GM12892 (cell line): Measurements from ENCODE around the gene CAPZB.

ENCODE experiments used
- DNase-seq: peaks from one replicate; pipeline ENCODE4 v3.0.0; 2011; ENCODE audit not compliant: insufficient read length
- FAIRE-seq: peaks from 2 replicates; lab custom pipeline; 2011; peaks lifted over from hg19 to GRCh38; lab: Jason Lieb, UNC
- POLR2A ChIP-seq: IDR thresholded peaks from 2 replicates; pipeline ENCODE4 v1.6.1; 2011; ENCODE audit warnings: low read depth, low read length, control low read depth
- POLR2AphosphoS5 ChIP-seq: IDR thresholded peaks from 2 replicates; pipeline ENCODE4 v1.6.1; 2011; ENCODE audit warnings: low read depth, low read length, control low read depth
- TAF1 ChIP-seq: IDR thresholded peaks from 2 replicates; pipeline ENCODE4 v1.6.1; 2011; ENCODE audit warnings: low read depth, mild to moderate bottlenecking, control low read depth, low read length, borderline replicate concordance

Gene CAPZB

DNA sequence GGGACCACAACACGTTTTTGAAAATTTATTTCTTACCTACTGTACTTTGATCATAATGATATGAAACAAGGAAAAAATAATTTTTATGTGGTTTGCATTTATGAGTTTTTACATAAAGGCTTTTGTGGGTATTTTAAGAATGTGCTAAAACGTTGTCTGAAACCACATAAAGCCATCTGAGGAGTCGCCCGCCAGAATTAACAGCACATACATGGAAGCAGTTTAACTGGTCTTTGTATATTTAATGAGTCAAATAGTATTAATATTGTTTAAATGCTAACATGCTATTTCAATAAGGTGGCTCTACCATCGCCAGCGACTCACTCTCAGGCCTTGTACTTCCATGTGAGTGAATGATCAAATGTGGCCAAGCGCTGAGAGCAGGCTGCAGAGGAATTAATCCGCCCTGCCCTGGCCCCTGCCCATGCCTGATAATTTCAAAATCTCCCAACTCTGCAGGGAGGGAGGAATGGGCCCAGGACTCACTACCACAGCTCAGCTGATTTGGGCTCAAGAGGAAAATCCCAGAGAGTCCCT is 123.7 kb downstream of the CAPZB start:
- no peak for FAIRE-seq
- DNase-seq, result no peak
- TF ChIP-seq TAF1 (no peak), POLR2A (no peak), POLR2AphosphoS5 (no peak)

DNA sequence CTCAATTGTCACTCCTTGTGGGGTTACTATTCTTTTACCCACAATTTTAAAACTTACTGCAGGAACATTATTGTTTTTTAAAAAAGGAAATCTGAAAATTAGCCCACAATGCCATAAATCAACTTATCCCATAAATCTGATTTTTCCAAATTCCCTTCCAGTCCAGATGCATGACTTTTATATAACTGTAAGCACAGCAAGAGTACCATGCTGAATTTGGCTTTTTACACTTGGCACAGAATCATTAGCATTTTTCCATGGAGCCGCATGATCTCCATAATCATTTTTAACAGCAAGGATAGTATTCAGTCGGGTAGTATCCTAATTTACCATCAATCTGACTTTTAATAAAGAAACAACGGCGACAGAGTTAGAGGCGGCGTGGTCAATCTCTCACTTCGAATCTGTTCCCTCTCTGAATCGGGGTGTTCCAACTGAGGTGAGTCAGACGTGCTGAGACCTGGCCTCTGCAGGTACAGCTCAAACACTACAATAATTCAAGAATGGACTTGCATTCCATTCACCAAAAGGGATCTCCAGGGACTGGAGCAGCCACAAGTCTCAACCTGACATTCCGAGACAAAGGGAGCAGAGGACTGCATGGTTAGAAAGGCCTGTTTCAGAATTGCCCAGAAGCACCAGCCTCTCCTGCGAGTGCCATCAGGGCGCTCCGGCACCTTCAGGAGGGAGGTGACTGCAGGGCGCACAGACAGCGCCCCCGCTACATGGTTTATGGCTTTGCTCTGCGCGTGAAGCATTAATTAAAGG is 124.3 kb downstream of the CAPZB start:
- DNase-seq (no peak), FAIRE-seq (no peak)
- no peak for TF ChIP-seq TAF1
- no peak for TF ChIP-seq POLR2A
- TF ChIP-seq POLR2AphosphoS5, result no peak

DNA sequence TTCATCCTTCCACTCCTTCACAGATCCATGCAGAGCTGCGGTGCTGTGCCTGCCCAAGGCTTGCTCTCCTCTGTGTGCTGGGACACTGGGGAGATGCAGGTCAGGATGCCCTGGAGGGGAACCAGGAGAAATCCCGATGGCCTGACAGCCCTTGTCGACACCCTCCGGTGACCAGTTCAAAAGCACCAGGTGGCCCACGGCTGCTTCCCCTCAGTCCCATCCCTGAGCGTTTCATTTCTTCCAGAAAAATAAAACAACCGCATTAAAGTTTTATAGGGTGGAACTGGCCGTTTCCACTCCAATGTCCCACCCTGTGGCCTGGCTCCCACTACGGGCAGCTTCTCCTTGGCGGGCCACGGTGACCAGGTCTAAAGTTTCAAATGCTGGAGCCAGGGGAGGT is 124.9 kb downstream of the CAPZB start:
- FAIRE-seq (no peak), DNase-seq (no peak)
- no peak for TF ChIP-seq TAF1
- no peak for TF ChIP-seq POLR2AphosphoS5
- TF ChIP-seq POLR2A, result no peak

DNA sequence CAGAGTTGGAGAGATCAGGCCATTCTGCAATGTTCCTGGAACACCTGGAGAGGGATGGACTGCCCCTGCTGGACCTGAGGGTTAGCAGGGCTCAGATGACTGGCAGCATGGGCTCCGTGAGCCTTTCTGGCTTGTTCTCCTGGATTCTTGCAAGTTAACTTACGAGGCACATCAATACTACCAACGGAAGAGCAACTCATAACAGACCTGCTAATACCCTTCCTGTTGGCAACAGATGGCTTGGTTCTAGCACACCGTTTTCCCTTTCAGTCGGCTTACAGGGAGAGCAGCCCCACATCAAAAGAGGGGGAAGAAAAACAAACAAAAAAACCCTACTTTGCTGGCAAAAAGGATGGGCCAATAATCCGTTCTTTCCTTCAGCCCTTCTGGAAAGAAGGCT is 125.3 kb downstream of the CAPZB start:
- DNase-seq (no peak), FAIRE-seq (no peak)
- TF ChIP-seq POLR2AphosphoS5, result no peak
- no peak for TF ChIP-seq TAF1
- no peak for TF ChIP-seq POLR2A

DNA sequence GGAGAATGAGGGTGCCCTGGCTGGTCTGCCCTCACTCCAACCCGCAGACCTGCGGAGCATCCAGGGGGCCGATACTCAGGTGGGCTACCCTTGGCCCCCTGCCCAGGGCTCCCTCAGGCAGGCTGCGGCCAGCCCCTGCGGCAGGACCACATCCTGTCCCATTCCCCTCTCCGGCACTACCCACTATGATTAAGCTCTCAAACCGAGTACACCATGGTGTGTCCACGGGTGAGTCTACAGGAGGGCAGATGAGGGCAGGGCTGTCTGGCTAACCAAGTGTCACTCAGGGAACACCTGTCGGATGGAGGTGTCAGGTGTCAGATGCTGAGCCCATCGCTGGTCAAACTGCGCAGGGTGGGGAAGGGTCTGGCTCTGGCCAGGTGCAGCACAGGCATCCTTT is 126.0 kb downstream of the CAPZB start:
- FAIRE-seq (no peak), DNase-seq (no peak)
- TF ChIP-seq TAF1 (no peak), POLR2A (no peak)

DNA sequence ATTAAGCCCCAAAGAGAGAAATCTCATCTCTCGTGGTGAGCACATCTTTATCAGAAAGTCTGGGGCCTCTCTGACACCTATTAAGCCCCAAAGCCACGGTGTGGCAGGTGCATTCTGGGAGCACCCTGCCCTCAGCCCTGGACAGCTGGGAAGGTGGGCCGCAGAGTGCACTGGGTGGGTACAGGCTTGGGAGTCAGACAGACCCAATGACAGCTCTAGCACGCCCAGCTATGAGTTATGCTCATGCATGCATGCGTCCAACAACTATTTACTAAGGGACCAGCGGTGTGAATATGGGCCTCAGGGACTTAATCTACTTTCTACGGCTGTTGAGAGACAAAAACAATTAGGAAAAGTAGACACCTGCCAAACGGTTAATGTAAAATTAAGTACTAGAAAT is 126.6 kb downstream of the CAPZB start:
- no peak for TF ChIP-seq POLR2A
- TF ChIP-seq POLR2AphosphoS5, result no peak
- no peak for TF ChIP-seq TAF1

DNA sequence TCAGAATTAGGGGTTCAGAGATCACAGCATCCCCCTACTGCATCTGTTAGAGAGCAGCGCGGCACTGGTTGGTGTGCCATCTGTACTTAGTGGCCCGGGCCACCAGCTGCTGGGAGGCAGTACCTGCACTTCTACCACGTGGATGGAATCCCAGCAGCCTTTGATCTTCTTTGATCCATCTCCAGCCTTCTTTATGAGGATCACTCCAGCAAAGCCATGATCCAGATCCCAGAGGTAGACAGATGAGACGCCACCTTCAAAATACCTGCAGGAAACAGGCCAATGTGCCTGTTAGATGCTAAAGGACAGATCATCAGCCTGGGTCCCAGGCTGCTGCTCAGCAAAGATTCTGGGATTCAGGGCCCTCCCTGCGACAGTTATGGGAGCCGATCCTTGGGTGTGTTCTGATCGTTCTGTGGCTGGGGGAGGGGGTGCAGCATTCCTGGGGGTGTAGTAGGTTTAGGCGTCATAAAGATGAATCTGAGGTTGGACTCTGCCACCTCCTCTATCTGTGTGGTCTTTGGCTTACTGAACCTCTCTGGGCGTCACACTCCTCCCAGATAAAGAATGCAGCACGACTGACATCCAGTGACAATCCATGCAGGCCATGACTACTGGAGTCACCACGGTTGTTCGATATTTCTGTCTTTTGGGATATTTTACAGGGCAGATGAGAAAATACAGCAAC is 127.9 kb downstream of the CAPZB start:
- FAIRE-seq (no peak), DNase-seq (no peak)
- no peak for TF ChIP-seq POLR2A
- no peak for TF ChIP-seq POLR2AphosphoS5
- TF ChIP-seq TAF1, result no peak

More for the DNA sequence above, 126.6 kb downstream of the CAPZB start:
- DNase-seq, result no peak
- FAIRE-seq, result no peak

DNA sequence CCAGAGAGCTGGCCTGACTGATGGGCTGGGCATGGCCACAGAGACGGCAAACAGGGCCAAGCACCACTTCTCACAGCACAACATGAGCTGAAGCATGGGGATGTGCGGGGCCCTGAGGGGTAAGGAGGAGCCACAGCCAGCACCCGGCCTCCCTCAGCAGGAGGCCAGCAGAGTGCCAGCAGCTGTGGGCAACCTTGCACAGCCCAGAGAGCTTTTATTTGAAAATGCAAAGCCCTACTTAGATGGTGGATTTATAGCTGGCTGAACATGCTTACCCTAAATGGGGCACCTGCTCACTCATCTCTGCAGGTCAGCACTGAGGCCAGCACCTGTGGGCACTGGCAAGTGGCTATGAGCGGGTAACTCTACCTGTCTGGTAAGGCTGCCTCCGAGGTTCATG is 129.1 kb downstream of the CAPZB start:
- TF ChIP-seq POLR2AphosphoS5 (no peak), TAF1 (no peak), POLR2A (no peak)
- FAIRE-seq (no peak), DNase-seq (no peak)

DNA sequence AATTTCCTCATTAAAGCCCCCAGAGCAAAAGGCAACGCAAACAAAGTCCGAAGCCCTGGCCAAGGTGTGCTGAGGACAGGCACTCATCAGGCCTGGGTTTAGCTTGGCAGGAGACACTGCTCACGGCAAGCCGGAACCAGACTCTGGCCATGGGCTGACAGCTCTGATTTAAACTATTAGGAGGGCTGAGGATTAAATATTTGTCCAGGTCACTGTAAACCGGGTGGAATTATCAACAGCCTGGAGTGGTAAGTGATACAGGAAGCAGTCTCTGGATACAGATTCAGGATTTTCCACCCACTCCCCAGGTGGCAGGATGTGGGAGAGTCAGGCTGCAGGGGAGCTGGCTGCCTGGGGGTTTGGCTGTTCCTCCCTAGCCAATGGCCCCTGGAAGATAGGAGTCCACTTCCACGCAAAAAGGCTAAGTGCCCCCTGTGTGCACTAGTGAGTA is 130.8 kb downstream of the CAPZB start:
- no peak for FAIRE-seq
- no peak for DNase-seq
- TF ChIP-seq TAF1 (no peak), POLR2A (no peak), POLR2AphosphoS5 (no peak)

DNA sequence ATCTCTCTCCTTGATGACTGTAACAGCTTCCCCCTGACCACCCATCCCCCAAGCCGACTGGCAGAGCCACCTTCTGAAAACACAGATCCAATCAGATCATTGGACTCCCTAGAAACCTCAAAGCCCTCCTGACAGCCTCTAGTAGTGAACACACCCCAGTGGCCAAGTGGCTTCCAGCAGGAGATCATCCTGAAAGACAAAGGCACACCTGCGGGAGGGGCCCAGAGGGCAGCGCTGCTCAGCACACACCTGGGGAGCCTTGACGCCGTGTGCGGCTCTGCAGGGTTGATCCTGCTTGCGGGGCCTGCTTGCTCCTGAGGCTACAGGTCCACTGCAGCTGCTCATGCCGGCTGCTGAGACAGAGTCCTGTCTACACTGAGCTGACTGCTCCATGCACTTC is 131.7 kb downstream of the CAPZB start:
- TF ChIP-seq POLR2A (no peak), POLR2AphosphoS5 (no peak), TAF1 (no peak)
- DNase-seq, result no peak

DNA sequence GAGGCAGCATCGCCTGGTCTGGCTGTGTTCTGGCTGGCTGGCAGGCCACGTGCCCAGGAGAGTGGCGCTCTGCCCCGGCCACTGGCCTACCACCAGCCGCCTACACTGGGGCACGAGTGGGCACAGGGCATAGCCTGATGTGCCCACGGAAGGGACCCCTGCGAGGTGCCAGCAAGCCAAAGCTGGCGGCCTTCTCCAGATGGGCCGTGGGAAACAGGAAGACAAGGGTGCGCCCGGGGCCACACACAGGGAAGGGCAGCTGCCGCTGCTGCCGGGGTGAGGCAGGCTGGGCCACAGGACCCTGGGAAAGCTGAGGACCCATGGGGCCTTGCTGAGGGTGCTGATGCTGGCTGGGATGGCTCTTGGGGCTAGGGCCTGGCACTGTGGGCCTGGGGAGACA is 132.5 kb downstream of the CAPZB start:
- TF ChIP-seq POLR2A (no peak), TAF1 (no peak), POLR2AphosphoS5 (no peak)
- no peak for FAIRE-seq
- DNase-seq, result no peak

More for the DNA sequence above, 131.7 kb downstream of the CAPZB start:
- FAIRE-seq, result no peak
